Fibroblast of peridontal ligament (primary cell): ENCODE measurements around the gene DDHD1.
"Not testable (repeated sequence)": the region's sequence is repeated elsewhere in the genome, so short reads cannot be mapped to it uniquely, and the experiment has no call there.

Experiments used
- DNase-seq: peaks from one replicate; pipeline ENCODE4 v3.0.0-alpha.2; 2010; ENCODE audit errors: extremely low read depth

Gene DDHD1

GRCh38 chr14:53152887-53153701 lies at the start of gene DDHD1:
Gene DDHD1, minus strand, starts transcription at chr14:53153323. Its CDS starts 225 bp downstream, at chr14:53153098.
- peak; percentile 50 for DNase-seq

DNA sequence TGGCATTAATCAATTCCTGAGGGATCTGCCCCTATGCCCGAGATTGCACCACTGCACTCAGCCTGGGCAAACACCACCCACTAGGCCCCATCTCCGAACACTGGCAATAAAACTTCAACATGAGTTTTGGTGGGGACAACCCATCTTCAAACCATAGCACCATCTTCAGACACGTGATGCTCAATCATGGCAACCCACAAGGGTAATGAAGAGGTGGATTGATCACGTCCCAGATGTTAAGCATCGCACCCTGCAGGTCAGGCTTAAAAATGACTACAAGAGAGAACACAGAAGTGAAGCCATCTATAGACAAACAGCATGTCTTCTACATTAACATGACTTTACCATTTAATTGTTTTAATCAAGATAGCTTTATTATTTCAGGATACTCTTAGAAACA lies 42.8 kb upstream of the DDHD1 start:
- no peak for DNase-seq

DNA sequence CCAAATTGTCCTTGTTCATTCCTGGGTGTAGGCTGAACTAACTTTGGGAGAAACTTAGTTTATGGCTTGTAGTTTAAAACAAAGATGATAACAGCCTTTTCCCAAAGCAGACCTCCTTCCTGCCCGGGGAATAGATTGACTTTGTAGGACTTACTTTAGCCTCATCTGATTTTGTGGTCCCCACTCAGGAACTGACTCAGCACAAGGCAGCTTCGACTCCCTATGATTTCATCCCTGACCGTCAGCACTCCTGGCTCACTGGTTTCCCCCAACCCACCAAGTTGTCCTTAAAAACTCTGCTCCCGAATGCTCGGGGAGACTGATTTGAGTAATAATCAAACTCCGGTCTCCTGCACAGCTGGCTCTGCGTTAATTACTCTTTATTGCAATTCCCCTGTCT lies 40.1 kb upstream of the DDHD1 start:
- DNase-seq, result peak; percentile 38

DNA sequence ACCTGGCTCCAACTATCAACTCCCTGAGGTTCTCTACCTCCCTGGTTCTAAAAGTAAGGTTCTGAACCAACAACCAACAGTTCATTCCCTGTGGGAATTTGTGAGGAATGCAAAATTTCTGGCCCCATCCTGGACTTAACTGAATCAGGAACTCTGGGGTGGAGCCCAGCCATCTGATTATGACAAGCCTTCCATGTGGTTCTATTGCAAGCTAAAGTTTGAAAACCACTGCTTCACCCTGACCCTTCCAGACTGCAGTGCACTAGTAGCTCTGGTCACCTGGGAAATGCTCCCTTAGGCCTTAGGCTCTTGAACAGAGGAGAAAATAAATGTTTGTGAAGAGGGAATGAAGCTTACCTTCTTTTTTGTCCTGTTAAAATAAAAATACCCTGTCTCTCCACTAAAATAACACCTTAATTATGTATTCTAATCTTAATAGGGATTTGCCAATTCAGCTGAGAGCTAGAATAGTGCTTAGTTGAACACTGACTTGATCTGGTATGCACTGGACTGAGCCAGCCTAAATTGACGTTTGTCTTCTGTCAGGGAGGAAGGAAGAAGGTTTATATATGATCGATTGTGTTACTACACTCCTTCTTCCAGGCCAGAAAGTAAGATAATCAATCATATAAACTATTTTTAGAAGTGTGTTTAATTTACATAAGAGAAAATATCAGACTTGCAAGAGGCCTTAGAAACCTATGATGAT lies 39.1 kb upstream of the DDHD1 start:
- peak; percentile 52 for DNase-seq

- peak; percentile 3 for DNase-seq
These were observed 37.8 kb upstream of the DDHD1 start for GRCh38 chr14:53190938-53191337.

- no peak for DNase-seq
These were observed 34.9 kb upstream of the DDHD1 start for GRCh38 chr14:53187921-53188463.

GRCh38 chr14:53186532-53186931 lies 33.4 kb upstream of the DDHD1 start:
- DNase-seq, result no peak

DNA sequence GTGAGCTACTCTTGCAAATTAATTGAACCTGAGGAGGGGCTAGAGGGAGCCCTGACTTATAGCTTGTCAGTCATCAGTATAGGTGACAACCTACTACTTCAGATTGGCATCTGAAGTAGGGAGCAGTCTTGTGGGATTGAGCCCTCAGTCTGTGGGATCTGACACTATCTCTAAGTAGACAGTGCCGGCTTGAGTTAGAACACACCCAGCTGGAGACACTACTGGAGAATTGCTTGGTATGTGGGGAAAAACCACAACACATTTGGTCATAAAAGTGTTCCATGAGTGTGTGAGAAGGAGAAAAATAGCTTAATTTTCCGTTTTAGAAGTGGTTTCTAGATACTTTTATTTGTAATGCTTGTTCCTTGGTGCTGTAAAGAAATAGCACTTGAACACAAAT lies 30.5 kb upstream of the DDHD1 start:
- DNase-seq, result peak; percentile 40

DNA sequence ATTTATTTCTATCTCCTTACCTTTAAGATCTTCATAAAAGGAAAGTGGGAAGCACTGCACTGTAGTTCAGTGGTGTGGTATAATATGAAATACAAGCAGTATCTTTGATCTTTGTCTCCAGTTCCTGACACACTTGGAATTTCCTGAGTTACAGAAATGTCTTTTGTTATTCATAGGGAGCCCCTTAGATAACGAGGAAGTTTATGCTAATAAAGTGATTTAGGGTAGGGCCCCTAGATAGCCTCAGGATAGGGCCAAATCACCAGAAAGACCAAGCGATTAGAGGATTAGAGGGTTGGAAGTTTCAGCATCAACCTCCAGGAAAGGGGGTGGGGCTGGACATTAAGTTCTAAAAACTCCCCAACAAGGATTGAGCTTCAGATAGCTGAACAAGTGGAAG lies 29.9 kb upstream of the DDHD1 start:
- DNase-seq, result no peak

- not testable (repeated sequence) for DNase-seq
These were observed 28.4 kb upstream of the DDHD1 start for GRCh38 chr14:53181463-53182081.

GRCh38 chr14:53180272-53181221 lies 27.4 kb upstream of the DDHD1 start:
- DNase-seq, result peak; percentile 48

- DNase-seq, result not testable (repeated sequence)
These were observed 26.4 kb upstream of the DDHD1 start for GRCh38 chr14:53179486-53180005.

DNA sequence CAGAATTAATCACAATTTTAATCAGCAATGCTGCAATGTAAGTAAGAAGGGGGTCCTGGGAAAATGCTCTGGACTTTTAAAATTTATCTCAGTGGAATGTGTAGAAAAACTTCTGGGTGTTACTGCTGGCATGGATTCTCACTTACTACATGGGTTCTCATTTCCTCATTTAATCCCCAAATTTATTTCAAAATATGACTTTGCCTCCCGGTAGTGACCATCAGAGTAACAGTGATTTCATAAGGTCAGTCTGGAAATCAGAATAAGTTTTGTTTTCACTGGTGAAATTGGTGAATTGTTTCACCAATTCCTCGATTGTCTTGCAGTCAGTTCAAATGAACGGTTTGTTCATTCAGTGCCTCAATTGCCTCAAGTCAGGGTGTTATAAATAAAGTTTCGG lies 22.3 kb upstream of the DDHD1 start:
- no peak for DNase-seq

DNA sequence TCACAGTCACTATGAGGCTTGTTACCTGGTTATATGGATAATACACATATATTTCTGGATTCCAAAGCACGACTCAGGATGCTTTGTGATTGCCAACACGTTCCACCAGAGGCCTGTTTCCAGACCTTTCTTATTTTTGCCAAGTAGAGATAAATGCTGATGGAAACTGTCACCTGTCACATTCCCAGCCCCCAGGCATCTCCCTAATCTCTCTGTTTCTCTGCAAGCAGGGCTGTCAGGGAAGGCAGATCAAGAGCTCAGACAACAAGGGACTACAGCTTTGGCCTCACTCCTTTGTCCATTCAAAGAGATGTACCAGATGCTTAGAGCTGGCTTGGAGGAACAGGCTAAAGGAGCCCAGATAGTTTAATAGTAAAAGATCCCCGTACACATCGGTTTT lies 21.8 kb upstream of the DDHD1 start:
- no peak for DNase-seq

DNA sequence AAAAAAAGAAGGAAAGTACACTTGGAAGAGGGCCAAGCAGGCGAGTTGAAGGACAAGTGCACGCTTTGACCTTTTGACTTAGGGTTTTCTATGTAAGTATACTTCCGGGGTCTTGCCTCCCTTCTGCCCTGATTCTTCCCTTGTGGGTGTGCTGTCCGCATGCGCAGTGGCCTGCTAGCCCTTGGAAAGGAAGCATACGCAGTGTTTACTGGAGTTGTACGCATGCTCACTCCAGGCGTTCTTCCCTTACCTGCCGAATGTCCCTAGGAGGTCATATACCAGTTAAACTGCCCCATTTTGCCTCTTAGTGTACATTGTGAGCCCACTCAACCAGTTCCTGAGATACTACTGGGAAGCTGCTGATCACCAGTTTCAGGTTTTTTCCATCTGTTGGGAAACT lies 15.7 kb upstream of the DDHD1 start:
- no peak for DNase-seq

- peak; percentile 77 for DNase-seq
These were observed 14.6 kb upstream of the DDHD1 start for GRCh38 chr14:53167602-53168328.

DNA sequence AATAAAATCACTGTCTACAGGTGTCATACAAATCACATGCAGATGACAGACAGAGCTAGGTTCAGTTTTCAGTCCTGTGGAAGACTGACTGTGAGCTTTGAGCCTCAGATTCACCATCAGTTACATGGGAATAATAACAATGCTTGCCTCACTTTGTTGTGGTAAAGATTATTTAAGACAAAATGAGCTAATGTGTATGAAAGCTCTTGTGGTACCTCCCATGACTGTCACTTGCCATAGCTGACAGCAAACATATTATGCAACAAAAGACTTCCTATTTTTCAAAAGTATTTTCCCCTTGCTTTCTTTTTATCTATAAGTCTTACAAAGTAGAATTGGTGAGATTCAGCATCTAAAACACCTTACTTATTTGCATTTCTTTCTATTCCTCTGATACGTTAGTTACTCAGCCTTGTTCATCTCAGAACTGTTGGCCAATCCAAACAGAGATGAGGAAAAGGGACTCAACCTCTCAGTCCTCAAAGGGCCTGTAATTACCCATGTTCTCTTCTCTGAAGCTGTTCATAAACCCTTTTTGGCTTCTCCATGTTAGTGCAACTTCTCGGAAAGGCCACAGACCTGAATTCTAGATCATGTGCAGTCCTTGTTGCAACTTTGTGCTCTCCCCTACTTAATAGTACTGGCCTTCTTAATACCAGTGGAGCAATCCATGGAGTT lies 8.8 kb upstream of the DDHD1 start:
- no peak for DNase-seq

- DNase-seq, result no peak
These were observed 3.1 kb upstream of the DDHD1 start for GRCh38 chr14:53156238-53156637.

DNA sequence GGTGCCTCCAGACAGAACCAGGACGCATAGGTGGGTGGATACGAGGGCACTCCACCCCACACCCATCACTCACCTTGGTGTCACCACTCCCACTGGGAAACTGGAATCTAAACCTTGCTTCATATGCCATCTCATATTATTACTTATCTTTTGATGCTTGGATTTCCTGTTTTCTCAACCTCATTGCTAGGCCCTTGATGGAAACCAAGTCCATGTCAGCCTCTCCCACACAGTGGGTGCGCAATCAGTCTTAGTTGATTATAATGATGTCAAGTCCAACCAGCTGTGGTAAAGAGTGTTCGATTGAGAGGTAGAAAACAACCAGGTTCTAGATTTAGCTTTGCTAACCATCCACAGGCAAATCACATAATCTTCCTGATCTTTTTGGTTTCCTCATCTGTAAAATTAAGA lies 584 bp upstream of the DDHD1 start:
- DNase-seq, result no peak
